Measurements from ENCODE around the gene GIGYF2.

- TF ChIP-seq USF1 (IDR thresholded peaks at IDR 0.05) (no peak), CEBPB (IDR thresholded peaks at IDR 0.05) (no peak), TEAD4 (IDR thresholded peaks at IDR 0.05) (no peak), EP300 (IDR thresholded peaks at IDR 0.05; ENCODE audit: borderline replicate concordance) (no peak), RAD21 (IDR thresholded peaks at IDR 0.05; ENCODE audit: low read depth) (no peak), MAX (IDR thresholded peaks at IDR 0.05) (no peak), FOXM1 (IDR thresholded peaks at IDR 0.05; ENCODE audit: borderline replicate concordance, low read depth) (no peak), YY1 (IDR thresholded peaks at IDR 0.05; ENCODE audit: low read depth) (no peak), CREB1 (IDR thresholded peaks at IDR 0.05; ENCODE audit: low read depth) (no peak), EGR1 (IDR thresholded peaks at IDR 0.05) (no peak), ZBTB7A (IDR thresholded peaks at IDR 0.05; ENCODE audit: low read depth) (no peak)
Observed at GRCh38 chr2:232886176-232886575, 189.0 kb downstream of the GIGYF2 start.

All from Ishikawa (cell line).